Keratinocyte (primary cell): ENCODE results near the gene GLIS2. TPM values are rescaled to one million over a fixed set of nuclear protein-coding genes. Genes with fewer than 3 reads are reported as not detected.

Experiments
- DNase-seq: peaks from one replicate; pipeline ENCODE4 v3.0.0-alpha.2; 2011; ENCODE audit warnings: low read depth, missing footprints, low spot score
- FAIRE-seq: peaks from 2 replicates; lab custom pipeline; 2011; peaks lifted over from hg19 to GRCh38; lab: Jason Lieb, UNC
- H2AFZ ChIP-seq: 2 replicates; pipeline ENCODE4 v1.6.0; 2012; ENCODE audit warnings: low read length, control low read depth, inconsistent platforms; ENCODE audit not compliant: control insufficient read depth
- H3K27ac ChIP-seq: 2 replicates; pipeline ENCODE4 v1.5.1; 2011; ENCODE audit warnings: low read length; ENCODE audit not compliant: control insufficient read depth, insufficient read depth
- H3K27me3 ChIP-seq: 3 replicates; pipeline ENCODE4 v1.6.0; 2011; ENCODE audit warnings: low read length; ENCODE audit not compliant: control insufficient read depth, insufficient read depth; ENCODE audit errors: extremely low read depth
- H3K36me3 ChIP-seq, 2 experiments: 2 replicates in 1 of 2; 3 replicates in 1 of 2; pipeline ENCODE4 v1.5.1; 2011; ENCODE audit warnings: low read length in 2 of 2, mild to moderate bottlenecking in 1 of 2; ENCODE audit not compliant: control insufficient read depth in 2 of 2, insufficient read depth in 2 of 2; ENCODE audit errors: extremely low read depth in 1 of 2
- H3K4me1 ChIP-seq: 3 replicates; pipeline ENCODE4 v1.5.1; 2011; ENCODE audit warnings: low read length; ENCODE audit not compliant: control insufficient read depth, insufficient read depth; ENCODE audit errors: extremely low read depth
- H3K4me2 ChIP-seq: 3 replicates; pipeline ENCODE4 v1.6.0; 2011; ENCODE audit warnings: low read depth, low read length; ENCODE audit not compliant: control insufficient read depth, insufficient read depth; ENCODE audit errors: extremely low read depth
- H3K4me3 ChIP-seq, 3 experiments: fragments of 200-600 bp in 1 of 3; sonication (generic) in 1 of 3; 2 replicates in 2 of 3; 3 replicates in 1 of 3; pipeline ENCODE4 v1.5.1; 2011 to 2016; ENCODE audit warnings: low read length in 3 of 3, mild to moderate bottlenecking in 3 of 3, control low read depth in 2 of 3, inconsistent platforms in 1 of 3, low read depth in 1 of 3, mixed read lengths in 1 of 3, mixed run types in 1 of 3, moderate library complexity in 1 of 3; ENCODE audit not compliant: control insufficient read depth in 2 of 3, insufficient read depth in 2 of 3; ENCODE audit errors: extremely low read depth in 1 of 3
- H3K79me2 ChIP-seq: 2 replicates; pipeline ENCODE4 v1.6.0; 2012; ENCODE audit warnings: low read length; ENCODE audit not compliant: control insufficient read depth, insufficient read depth
- H3K9ac ChIP-seq: 3 replicates; pipeline ENCODE4 v1.6.0; 2011; ENCODE audit warnings: low read length; ENCODE audit not compliant: control insufficient read depth, insufficient read depth; ENCODE audit errors: extremely low read depth
- H3K9me1 ChIP-seq: 3 replicates; pipeline ENCODE4 v1.6.0; 2011; ENCODE audit warnings: low read length; ENCODE audit not compliant: control insufficient read depth, insufficient read depth; ENCODE audit errors: extremely low read depth
- H3K9me3 ChIP-seq: 2 replicates; pipeline ENCODE4 v1.5.1; 2012; ENCODE audit warnings: low read depth, low read length; ENCODE audit not compliant: control insufficient read depth
- H4K20me1 ChIP-seq: 3 replicates; pipeline ENCODE4 v1.6.0; 2011; ENCODE audit warnings: low read length; ENCODE audit not compliant: control insufficient read depth, insufficient read depth; ENCODE audit errors: extremely low read depth
- EZH2 ChIP-seq: IDR thresholded peaks from one replicate; pipeline ENCODE4 v1.6.1; 2012; ENCODE audit warnings: inconsistent platforms, mild to moderate bottlenecking, low read length, moderate library complexity
- dilution Hi-C: fragments of 300-500 bp; cut with MboI; formaldehyde crosslinking; loops from one replicate; pipeline ENCODE4 v1.7.0; 2020; ENCODE audit warnings: low sequenced_read_pairs; ENCODE audit not compliant: extremely low pct_ligation_motif_present
- polyA plus RNA-seq, 5 experiments: library from polyadenylated mRNA; depleted of rRNA in 3 of 5; stranded (reverse) in 3 of 5; stranded (forward) in 1 of 5; unstranded in 1 of 5; fragments of >200 nt; gene quantifications; 1 replicate in 1 of 5; 2 replicates in 3 of 5; 3 replicates in 1 of 5; pipeline versions ENCODE4 v1.2.1 to v1.2.3, GENCODE V29; 2011 to 2012; ENCODE audit warnings: missing spikeins in 2 of 5, low read depth in 1 of 5, low replicate concordance in 1 of 5
- TF ChIP-seq, protein P1 (sequence below), 3 experiments: IDR thresholded peaks in 1 of 3; conservative IDR thresholded peaks in 1 of 3; optimal IDR thresholded peaks in 1 of 3; 2 replicates in 2 of 3; 3 replicates in 1 of 3; pipeline versions ENCODE3 to v1.5.1; 2011; ENCODE audit warnings: low read length in 3 of 3, mild to moderate bottlenecking in 3 of 3, moderate library complexity in 2 of 3, control low read depth in 1 of 3, inconsistent platforms in 1 of 3; ENCODE audit not compliant: insufficient read depth in 2 of 3; ENCODE audit errors: extremely low read depth in 1 of 3

The GLIS2 gene
- polyA plus RNA-seq, 1 donor (not counting 4 experiments of a cell fraction or from before 2014, with no cell fraction given): 0.63 TPM

DNA sequence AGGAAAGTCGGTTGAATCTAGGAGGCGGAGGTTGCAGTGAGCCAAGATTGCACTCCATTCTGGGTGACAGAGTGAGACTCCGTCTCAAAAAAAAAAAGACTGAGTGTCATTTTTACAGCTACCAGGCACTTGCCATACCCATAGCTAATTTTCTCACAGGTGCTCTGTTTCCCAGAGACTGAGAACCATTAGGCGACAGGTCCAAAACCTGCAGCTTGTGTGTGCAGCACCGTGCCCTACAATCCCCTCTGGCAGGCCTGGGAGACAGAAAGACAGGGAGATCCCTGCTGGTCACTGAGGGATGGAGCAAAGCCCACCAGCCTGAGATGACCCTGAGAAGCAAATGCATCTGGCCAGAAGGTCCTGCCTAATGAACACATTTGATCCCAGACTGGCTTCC is 45.8 kb upstream of the GLIS2 start:
- DNase-seq (no peak), FAIRE-seq (no peak)
- H3K4me2 ChIP-seq: no peak overlapping the region
- H3K27ac ChIP-seq: no peak overlapping the region
- TF ChIP-seq EZH2: no peak
- TF ChIP-seq, protein P1, sequence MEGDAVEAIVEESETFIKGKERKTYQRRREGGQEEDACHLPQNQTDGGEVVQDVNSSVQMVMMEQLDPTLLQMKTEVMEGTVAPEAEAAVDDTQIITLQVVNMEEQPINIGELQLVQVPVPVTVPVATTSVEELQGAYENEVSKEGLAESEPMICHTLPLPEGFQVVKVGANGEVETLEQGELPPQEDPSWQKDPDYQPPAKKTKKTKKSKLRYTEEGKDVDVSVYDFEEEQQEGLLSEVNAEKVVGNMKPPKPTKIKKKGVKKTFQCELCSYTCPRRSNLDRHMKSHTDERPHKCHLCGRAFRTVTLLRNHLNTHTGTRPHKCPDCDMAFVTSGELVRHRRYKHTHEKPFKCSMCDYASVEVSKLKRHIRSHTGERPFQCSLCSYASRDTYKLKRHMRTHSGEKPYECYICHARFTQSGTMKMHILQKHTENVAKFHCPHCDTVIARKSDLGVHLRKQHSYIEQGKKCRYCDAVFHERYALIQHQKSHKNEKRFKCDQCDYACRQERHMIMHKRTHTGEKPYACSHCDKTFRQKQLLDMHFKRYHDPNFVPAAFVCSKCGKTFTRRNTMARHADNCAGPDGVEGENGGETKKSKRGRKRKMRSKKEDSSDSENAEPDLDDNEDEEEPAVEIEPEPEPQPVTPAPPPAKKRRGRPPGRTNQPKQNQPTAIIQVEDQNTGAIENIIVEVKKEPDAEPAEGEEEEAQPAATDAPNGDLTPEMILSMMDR (optimal IDR thresholded peaks at IDR 0.05 in 1 of 3, IDR thresholded peaks at IDR 0.05 in 1 of 3, conservative IDR thresholded peaks at IDR 0.05 in 1 of 3; ENCODE audit: extremely low read depth in 1 of 3, insufficient read depth in 2 of 3, low read length in 3 of 3): no peak
- H3K36me3 ChIP-seq: peaks cover 0 to 1% of the 10 kb centered on the region in 2 experiments
- no peaks in the 10 kb centered on the region for H3K9me1 ChIP-seq
- no peaks in the 10 kb centered on the region for H3K9me3 ChIP-seq
- H3K4me3 ChIP-seq: no peak overlapping the region
- dilution Hi-C loops: no loop called here
- H3K79me2 ChIP-seq: peaks cover 45% of the 10 kb centered on the region
- no peak overlapping the region for H2AFZ ChIP-seq
- no peak overlapping the region for H3K9ac ChIP-seq
- no peaks in the 10 kb centered on the region for H4K20me1 ChIP-seq
- no peaks in the 10 kb centered on the region for H3K27me3 ChIP-seq
- H3K4me1 ChIP-seq: peaks cover 16% of the 10 kb centered on the region

DNA sequence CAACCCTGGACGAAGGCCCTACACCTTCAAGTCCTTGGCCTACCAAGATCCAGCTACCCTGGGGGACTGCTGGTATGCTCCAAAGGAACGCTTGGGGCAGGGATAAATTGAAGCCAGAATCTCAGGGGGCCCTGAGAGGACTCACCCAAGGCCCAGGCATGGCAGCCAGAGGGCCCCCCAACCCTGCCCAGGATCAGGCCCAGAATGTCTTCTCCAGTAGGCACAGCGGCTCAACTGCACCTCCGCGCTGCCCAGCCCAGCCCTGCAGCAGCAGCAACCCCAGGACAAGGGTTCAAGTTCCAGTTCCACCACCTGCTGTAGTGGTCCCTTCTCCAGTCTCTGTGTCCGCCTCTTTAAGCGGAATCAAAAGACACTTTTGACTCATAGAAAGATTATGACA is 45.3 kb upstream of the GLIS2 start:
- Histone ChIP-seq H3K9ac (peak overlapping the region; percentile 98), H3K27me3 (no peaks in the 10 kb centered on the region), H4K20me1 (no peaks in the 10 kb centered on the region), H3K4me1 (peaks cover 16% of the 10 kb centered on the region), H3K9me3 (no peaks in the 10 kb centered on the region), H3K4me3 (peak overlapping the region in 2 of 3 experiments; percentile 88 to 93), H3K4me2 (peak overlapping the region; percentile 99), H2AFZ (no peak overlapping the region), H3K79me2 (peaks cover 43% of the 10 kb centered on the region), H3K27ac (no peak overlapping the region), H3K9me1 (no peaks in the 10 kb centered on the region), H3K36me3 (peaks cover 0 to 1% of the 10 kb centered on the region in 2 experiments)
- dilution Hi-C loops: no loop called here
- no peak for TF ChIP-seq EZH2
- TF ChIP-seq, protein P1 (optimal IDR thresholded peaks at IDR 0.05 in 1 of 3, IDR thresholded peaks at IDR 0.05 in 1 of 3, conservative IDR thresholded peaks at IDR 0.05 in 1 of 3; ENCODE audit: extremely low read depth in 1 of 3, insufficient read depth in 2 of 3, low read length in 3 of 3): peak in 1 of 3 experiments; percentile 13
- FAIRE-seq: no peak
- DNase-seq: no peak
